SK-N-DZ (cell line): Measurements from ENCODE around the gene MICAL3.

ENCODE experiments used
- DNase-seq: peaks from one replicate; pipeline ENCODE4 v3.0.0-alpha.2; 2015; ENCODE audit warnings: low spot score

The MICAL3 gene

DNA sequence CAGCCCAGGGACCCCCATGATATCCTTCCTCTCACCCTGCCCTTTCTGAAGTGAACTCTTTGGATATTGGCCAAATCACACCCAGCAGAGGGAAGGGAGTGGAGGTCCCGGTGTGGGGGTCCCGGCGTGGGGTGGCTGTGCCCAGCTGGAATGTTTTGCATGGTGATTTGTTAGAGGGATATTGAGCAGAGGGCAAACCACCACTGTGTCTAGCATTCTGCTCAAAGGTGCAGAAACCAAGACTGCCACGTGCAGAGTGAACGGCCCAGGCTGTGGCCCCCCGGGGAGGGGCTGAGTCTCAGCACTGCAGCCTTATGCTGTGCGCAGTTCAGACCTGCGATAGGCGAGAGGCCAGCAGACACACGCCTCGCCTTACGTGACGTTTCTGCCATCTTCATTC is 242.2 kb downstream of the MICAL3 start:
- DNase-seq = no peak

DNA sequence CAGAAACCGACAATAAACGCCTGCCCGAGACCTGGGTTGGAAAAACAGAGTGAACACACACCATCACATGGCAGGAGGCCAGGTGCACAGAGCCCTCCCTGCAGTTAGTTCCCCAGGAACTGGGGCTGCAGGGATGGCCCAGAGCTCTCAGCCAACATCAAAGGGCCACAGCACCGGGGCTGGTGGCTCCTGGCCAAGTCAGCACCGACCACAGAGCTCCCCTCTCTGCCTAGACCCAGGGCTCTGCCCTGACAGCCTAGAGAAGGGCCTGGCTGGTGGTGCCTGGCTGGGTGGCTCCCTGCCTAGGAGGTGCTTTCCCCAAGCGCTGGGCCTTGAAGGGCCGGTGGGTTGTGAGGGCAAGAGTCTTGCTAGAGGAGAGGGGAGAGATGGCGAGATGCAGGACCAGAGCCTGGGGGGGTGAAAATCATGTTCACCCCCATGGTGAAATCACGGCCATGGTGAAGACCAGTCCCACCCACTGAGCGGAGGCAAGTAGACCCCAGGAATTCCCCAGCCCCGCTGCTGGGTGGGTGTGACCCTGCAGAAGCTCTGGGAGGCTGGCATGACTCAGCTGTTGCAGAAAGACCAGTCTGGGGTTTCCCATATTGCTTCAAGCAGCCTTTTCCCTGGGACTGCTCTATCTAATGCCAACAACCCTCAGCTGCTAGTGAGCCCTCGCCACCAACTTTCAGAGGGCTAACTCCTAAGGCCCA is 242.9 kb downstream of the MICAL3 start:
- no peak for DNase-seq

DNA sequence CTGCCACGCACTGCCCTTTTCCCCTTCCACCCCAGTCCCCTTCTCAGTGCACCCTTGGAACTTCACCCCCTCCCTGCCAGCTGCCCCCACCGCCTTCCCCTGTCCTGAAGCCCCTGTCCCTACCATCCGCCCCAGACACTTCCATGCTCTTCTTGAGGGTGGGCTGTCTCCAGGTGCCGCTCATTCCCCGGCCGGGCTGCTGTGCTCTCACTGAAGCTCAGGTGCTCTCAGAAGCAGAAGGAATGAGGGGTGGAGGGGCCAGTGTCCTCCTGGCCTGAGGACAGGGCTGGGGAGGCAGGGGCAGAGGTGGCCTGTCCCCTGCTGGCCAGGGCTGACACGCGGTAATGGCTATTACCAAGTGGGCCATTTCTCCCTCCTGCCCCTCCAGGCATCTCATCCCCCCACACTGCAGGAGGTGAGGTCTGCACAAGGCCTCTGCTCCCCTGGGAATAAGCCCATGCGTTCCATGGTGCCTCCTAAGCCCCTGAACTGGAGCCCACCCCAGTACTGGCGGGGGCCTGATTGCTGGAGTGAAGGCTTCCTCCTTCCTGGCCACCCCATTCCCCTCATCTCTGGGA is 243.5 kb downstream of the MICAL3 start:
- no peak for DNase-seq

DNA sequence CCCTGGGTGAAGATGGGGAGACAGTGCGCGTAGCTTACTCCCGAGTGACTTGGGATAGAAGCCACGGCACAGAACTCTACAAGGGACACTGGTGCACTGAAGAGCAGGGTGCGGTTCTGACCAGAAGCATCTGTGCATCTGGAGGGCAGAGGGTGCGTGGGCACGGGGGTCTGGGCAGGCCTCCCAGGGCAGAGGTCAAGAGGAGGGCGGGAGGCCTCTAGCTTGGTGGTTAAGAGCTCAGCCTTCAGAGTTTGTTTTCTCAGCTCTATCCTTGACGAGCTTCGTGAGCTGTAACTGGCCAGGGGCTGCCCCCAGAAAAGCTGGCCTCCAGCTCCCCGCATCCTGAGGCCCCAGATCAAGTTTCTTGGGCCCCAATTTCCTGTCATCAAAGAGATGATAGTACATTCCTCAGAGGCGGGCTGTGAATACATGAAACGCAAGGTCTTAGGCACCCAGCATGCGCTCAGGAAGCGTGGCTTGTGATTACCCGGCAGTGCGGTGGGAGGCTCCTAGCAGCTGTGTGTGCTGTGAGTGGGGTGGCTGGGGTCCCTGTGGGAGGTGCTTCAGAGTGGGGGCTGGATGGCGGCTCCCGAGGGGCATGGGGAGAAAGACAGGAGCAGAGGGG is 244.1 kb downstream of the MICAL3 start:
- no peak for DNase-seq

DNA sequence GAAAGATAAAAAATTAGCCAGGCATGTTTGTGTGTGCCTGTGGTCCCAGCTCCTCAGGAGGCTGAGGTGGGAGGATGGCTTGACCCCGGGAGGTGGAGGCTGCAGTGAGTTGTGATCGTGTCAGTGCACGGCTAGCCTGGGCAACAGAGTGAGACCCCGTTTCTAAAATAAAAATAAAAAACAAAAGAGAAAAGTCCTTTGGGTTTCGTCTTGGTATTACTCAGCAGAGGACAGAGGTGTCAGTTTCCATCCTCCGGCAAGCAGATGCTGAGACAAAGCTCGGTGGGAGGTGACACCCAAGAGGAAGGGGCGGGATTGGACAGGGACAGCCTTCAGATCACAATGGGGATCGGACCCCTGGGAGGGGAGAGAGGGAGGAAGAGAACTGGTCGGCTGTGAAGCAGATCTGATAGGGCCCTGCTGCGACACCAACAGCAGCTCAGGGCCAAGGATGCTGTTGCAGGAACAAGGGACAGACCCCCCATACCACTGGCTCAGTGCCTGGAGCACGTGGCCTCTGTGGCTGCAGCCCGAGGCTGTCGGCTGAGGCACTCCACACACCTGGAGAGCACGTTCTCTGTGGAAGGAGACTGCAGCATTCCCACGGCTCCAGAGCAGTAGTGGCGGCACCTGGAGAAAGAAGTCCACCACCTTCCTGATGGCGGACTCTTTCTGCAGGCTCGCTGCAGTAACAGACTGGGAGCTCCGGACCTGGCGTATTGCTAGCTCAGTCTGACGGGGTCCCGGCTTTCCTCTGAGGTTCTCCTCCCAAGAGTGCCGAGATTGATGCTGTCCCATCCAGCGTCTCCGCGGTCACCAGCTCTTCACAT is 244.9 kb downstream of the MICAL3 start:
- peak; percentile 76 for DNase-seq

DNA sequence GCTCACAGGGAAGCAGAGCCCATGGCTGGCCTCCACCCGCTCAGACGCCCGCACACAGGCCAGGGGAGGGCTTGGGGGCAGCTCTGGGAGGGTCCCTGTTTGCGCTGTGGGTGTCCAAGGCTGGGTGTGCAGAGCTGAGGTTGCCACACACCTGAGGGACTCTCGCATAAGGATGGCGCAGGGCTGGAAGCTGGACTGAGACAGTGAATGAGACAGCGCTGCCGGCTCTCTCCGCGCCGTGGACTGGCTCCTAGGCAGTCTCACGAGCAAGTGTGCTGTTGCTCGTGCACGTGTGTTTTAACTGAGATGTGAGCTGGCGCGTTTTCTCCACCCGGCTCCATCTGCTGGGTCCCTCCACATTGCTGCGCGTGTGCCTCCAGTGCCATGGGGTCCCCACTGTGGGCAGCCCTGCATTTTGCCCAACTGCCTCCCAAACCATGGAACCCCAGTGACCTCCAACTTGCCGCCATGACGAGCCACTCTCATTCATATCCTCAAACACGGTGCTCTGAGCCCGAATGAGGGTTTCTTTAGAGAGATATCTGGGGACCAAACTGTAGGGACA is 245.9 kb downstream of the MICAL3 start:
- no peak for DNase-seq

DNA sequence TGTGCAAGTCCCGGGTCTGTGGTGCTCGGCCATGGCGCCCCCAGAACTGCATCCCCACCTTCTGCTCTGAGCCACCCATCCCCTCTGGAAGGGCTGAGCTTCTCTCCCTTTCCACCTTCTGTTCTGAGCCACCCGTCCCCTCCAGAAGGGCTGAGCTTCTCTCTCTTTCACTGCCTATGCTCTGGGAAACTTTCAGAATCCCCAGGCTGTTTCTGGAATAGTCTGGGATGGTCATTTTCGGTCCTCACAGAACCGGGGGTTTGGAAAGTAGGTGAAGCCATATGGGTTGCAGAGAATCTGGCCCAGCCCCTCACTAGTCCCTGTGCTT is 246.7 kb downstream of the MICAL3 start:
- no peak for DNase-seq

DNA sequence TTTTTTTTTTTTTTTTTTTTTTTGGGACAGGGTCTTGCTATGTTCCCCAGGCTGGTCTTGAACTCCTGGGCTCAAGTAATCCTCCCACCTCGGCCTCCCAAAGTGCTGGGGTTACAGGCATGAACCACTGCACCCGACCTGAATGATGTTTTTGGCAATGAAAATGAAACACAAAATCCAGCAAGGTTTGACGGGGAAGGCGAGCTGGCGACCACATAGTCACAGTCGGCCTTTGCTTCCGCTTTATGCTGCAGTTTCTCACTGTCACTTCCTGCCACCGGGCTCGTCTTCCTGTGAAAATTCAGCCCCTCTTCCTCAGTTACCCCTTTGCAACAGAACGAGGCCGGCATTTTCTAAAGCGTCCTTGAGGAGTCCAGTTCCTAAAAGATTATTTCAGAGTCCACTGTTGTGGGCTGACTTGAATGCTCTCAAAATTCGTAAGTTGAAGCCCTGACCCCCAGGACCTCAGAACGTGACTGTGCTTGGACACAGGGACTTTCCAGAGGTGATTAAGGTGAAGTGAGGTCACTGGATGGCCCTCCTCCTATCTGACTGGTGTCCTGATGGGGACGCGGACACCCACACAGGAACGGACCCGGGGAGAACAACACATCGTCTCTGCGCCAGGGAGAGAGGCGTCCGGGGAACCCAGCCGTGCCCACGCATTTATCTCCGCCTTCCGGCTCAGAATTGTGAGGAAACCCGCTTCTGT is 247.2 kb downstream of the MICAL3 start:
- DNase-seq = no peak

DNA sequence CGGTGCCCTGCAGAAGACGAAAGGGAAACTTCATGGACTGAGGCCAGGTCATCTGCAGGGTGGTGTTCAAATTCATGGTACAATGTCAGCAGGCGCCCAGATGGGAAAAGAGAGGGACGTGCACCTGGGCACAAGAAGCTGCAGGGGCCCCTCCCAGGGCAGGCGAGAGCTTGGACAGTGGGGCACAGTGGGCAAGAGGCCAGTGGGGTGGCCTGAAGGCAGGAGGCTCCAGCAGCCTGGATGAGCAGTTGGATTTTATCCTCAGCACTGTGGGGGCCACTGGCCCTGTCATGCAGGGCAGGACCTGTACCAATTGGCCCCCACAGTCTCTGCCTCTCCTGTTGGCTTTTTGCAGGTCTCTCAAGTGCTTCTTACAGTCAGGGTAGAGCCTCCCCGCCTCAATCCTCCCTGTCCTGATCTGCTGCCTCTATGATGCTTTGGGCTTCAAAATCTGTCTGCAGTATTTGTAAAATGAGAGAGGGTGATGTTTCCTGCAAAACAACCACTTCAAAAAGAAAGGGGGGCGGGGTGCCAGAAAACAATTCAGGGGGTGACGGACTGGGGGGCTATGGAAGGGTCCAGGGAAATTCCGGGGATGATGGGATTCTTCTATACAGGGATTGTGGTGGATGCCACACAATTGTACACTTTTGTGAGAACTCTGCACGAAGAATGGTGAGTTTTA is 248.4 kb downstream of the MICAL3 start:
- DNase-seq = no peak

DNA sequence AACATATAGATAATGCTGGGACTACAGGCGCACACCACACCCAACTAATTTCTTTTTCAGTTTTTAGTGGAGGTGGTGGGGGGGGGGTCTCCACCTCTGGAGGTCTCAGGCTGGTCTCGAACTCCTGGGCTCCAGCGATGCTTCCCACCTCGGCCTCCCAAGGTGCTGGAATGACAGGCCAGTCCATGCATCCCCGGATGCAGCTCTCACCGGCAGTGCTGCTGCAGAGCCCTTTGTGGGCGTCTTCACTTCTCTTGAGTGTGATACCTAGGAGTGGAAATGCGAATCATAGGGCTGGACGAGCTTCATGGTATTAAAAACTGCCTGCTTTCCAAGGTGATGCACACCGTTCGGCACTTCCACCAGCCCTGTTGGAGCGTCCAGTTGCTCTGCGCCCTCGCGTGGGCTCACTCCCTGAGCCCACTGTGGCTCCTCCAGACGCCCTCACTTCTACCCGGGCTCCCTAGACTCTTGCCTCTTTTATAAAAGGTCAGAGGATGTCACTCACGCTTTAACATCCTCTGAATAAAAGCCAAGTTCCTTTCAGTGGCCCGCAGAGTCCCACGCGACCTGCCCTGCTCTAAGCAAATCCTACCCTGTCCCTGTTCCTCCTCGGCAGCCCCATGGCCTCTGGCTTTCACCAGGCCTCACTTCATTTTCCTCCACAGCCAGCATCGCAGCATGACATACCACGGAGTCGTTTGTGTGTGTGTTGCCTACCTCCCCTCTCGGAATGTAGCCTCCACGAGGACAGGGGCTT is 249.3 kb downstream of the MICAL3 start:
- no peak for DNase-seq

DNA sequence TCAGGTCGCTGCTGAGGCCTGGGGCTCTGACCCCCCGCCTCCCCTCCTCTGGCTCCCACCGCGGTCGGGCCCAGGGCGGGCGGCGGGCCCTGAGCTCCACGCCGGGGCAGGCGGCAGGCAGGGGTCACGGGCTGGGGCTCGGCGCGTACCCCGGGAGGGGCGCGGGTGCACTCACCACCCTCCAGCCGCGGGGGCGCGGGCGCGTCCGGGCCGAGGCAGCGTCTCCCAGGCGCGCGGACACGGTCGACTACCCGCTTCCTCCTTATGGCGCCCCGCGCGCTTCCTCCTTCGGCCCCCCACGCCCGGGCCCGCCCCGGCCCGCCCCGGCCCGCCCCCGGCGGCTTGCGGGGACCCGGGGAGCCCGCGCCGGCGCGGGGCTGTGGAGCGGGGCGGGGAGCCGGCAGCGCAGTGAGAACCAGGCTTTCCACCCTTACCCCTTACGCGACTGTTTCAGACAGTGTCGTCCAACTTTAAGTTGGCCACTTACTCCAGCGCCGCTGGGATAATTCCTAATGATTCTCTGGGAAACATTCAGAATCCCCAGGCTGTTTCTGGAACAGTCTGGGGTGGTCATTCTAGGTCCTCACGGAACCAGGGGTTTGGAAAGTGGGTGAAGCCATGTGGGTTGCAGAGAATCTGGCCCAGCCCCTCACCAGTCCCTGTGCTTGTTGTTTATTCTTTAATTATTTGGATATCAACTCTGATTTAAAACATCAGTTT is 250.0 kb downstream of the MICAL3 start, which contains the start of gene BID:
Gene BID, minus strand, starts transcription at position 264 of the 720 bp plus-strand sequence. CDS start 24,353 bp downstream, outside the sequence.
- DNase-seq = no peak

DNA sequence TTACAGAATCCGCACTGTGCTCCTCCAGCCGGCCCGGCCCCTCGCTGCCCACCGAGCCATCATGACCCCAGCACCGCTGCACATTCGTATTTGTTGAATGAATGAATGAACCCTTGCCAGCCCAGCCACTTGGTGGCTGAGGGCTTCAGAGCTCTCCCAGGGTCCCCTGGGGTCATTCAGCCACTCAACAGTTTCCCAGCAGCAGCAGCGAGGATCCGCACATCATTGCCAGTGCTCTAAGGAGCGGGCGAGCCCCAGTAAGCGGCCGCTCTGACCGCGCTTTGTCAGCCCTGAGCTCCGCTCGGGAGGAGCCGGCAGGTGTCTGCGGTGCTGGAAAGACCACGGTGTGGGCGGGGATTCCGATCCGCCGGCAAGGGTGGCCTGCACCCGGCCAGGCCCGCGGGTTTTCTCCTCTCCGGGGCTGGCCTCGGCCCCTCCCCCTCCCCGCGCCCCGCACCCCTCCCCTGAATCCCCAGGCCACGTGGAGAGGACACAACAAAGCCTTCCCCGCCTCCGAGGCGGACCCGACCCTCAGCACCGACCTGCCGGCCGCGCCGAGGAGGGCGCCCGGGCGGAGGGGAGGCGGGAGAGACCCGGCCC is 250.7 kb downstream of the MICAL3 start:
- DNase-seq = peak; percentile 81

DNA sequence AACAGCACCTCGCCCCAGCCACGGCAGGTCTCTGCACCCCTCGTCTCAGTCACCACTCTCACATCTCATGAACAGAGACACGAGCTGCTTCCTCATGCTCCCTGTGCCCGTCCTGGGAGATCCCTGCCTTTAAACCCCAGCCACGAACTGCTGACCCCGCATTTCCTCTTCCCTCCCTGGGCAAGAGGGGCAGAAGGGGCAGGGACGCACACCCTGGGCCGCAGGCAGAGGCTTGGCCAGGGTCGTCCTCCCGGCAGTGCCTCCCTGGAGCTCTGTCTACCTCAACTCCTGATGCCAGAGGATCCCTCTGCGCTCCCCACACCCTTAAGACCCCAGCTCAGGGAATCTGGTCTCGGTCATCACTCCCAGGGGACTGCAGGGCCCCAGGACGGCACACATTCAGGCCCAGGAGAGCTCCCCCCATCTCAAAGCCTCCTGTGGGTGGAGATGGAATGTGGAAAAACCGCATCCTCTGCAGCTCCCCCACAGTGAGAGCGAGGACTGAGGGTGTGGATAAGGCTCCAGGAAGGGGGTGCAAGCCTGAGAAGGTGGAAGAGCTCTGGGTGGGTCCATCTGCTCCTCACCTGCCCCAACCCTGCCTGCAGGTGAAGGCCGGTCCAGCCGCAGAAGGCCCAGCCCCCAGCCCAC is 251.3 kb downstream of the MICAL3 start:
- no peak for DNase-seq

DNA sequence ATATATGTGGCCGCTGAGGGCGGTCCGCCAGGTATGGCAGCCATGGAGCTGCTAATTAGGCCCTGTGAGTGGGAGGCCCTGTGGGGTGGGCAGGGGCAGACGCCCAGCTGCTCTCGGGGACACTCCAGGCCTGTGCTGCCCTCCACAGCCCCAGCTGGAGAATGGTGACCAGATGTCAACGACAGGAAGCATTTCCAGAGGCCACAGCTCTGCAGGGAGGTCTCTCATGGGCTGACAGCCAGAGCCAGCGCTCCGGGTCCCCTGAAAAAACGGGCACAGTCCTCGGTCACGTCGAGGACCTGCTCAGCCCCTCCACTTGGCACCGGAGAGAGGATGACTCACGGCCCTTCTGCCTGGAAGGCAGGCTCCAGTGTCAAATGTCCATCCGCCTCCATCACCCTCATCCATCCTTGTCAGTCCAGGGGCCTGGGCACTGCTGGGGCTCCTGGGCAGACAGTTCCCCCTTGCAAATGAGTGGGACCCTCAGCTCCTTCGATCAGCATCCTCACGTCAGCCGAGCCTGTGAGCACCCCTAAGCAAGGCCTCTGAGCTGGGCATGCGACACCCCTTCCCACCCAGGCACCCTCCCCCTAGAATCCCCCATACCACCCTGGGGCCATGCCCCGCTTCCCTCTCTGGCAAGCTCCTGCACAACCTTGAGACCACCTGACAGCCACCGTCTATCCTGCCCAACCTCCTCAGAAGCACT is 252.0 kb downstream of the MICAL3 start:
- peak; percentile 47 for DNase-seq

DNA sequence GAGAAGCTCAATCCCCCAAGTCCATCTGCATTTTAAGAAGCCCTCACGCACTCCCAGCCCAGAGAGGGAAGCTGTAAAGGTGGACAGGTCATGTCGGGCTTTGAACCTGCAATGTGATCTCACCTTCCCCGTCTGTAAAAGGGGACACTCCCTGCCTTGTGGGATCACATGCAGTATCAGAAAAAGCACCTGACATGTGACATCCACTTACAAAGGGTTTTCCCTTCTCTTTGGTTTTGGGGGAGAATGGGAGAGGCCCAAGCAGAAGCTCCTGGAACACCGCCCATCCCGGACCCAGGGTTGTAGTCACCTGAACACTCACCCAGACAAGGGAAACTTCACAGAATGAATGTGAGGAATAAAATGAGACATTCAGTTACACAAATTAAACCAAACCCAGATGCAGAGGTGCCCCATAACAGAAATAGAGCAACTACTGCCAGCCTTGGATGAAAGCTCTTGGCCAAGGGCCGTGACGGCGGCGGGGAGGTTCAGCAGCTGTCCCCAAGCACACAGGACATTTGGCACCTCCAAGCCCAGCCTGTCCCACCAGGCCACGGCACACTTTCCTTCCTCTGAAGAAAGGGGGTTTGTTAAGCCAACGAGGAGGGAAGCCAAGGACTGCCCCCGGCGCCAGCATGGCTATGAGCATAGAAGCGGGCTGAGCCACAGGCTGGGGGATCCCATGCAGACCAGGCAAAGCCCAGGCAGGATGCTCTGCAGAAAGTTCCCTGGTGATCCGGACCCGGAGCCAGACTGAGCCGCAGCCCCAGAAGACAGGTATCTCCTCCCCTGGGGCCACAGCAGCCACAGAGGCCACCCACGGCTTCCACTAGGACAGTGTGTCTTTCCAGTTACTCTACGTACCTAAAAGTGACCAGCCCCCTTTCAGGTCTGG is 253.9 kb downstream of the MICAL3 start:
- DNase-seq = no peak

DNA sequence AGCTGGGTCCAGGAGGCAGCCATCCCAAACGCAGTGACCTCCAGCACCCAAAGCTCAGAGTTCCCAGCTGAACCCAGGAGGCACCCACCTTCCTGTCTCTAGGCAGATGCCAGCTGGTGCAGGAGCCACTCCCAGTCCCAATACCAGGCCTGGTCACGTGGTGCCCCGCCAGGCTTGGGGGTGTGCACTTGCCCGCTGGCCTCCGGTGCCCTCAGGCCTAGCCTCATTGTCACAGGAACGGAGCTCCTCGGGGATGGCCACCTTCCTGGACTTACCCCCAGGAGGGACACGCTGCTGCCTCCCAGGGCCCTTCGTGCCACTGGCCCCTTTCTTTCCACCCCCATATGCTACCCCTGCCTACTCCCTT is 254.7 kb downstream of the MICAL3 start:
- no peak for DNase-seq
